ENCODE data around the gene HECW1. TPM values are rescaled to one million over a fixed set of nuclear protein-coding genes. Genes with fewer than 3 reads are reported as not detected.
A peak's percentile ranks its signal among the peaks of the same experiment; 100 is the strongest.

The HECW1 gene
- total and polyA plus RNA-seq, 2 of the 13 experiments (the other 11 are each of a cell fraction or from before 2014, with no cell fraction given), result not detected

- Histone ChIP-seq H3K4me3 (replicated peaks in 1 of 3; ENCODE audit: insufficient read depth in 1 of 3, low read depth in 2 of 3, low read length in 3 of 3) (no peak overlapping the region), H3K27ac (ENCODE audit: extremely low read length, insufficient read depth, low read length) (no peak overlapping the region), H3K4me2 (ENCODE audit: low read depth, low read length) (no peak overlapping the region), H3K36me3 (replicated peaks in 1 of 2; ENCODE audit: control insufficient read depth in 1 of 2, insufficient read depth in 2 of 2, low read length in 2 of 2) (no peaks in the 10 kb centered on the region), H2AFZ (ENCODE audit: low read length) (no peak overlapping the region), H3K4me1 (ENCODE audit: insufficient read depth, low read length) (no peaks in the 10 kb centered on the region), H3K79me2 (ENCODE audit: insufficient read depth, low read length) (no peaks in the 10 kb centered on the region), H3K9ac (ENCODE audit: insufficient read depth, low read depth, low read length) (no peak overlapping the region), H3K27me3 (ENCODE audit: control insufficient read depth in 1 of 2, insufficient read depth in 2 of 2, low read length in 2 of 2) (peaks cover 0 to 8% of the 10 kb centered on the region in 2 experiments; a peak in 2 of 5 replicates), H3K9me3 (ENCODE audit: low read length) (no peaks in the 10 kb centered on the region), H4K20me1 (ENCODE audit: insufficient read depth, low read length) (no peaks in the 10 kb centered on the region)
- FAIRE-seq, result no peak
- TF ChIP-seq ZNF567 (CRISPR knock-in tag; IDR thresholded peaks at IDR 0.05; ENCODE audit: borderline replicate concordance) (no peak), KLF13 (CRISPR knock-in tag; IDR thresholded peaks at IDR 0.05) (no peak), KAT8 (CRISPR knock-in tag; IDR thresholded peaks at IDR 0.05) (no peak), PHB2 (IDR thresholded peaks at IDR 0.05; ENCODE audit: partially characterized antibody) (no peak), ELF3 (CRISPR knock-in tag; IDR thresholded peaks at IDR 0.05) (no peak), CEBPB (IDR thresholded peaks at IDR 0.05; ENCODE audit: borderline replicate concordance, low read depth, low read length) (peak; percentile 76), SMYD3 (CRISPR knock-in tag; IDR thresholded peaks at IDR 0.05) (no peak), ZMYM2 (CRISPR knock-in tag; IDR thresholded peaks at IDR 0.05) (no peak)
- TF ChIP-seq, protein P1, sequence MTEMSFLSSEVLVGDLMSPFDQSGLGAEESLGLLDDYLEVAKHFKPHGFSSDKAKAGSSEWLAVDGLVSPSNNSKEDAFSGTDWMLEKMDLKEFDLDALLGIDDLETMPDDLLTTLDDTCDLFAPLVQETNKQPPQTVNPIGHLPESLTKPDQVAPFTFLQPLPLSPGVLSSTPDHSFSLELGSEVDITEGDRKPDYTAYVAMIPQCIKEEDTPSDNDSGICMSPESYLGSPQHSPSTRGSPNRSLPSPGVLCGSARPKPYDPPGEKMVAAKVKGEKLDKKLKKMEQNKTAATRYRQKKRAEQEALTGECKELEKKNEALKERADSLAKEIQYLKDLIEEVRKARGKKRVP (CRISPR knock-in tag; IDR thresholded peaks at IDR 0.05), result 0 out of 4 replicates have a peak, but pooled peaks of 1 of the 2 experiments have one; percentile 17
- in situ Hi-C loops (cut with HindIII; ENCODE audit: extremely low pct_ligation_motif_present, low pct_unique_long_range_greater_than_20kb) (no loop called here), intact Hi-C loops (cut with micrococcal nuclease; ENCODE audit: unreplicated experiment) (no loop called here)
- CTCF ChIA-PET (ENCODE audit: low intra/inter-chr PET ratio, low total read pairs), result no interaction called here
- ATAC-seq, result peak; percentile 62
- DNase-seq (ENCODE audit: low spot score), result peak; percentile 22
- WGBS (ENCODE audit: low lambda C conversion rate), result 33% methylated on average over 3 of the region's 3 CpGs
- BruUV-seq (replicated peaks), result no TSS peak
- POLR2A ChIA-PET, result no interaction called here
Measured at GRCh38 chr7:43553999-43554398, 441.6 kb downstream of the HECW1 start.

- Histone ChIP-seq H2AFZ (ENCODE audit: low read length) (no peak overlapping the region), H3K27me3 (ENCODE audit: control insufficient read depth in 1 of 2, insufficient read depth in 2 of 2, low read length in 2 of 2) (peaks cover 0 to 12% of the 10 kb centered on the region in 2 experiments; a peak in 3 of 5 replicates), H3K4me1 (ENCODE audit: insufficient read depth, low read length) (no peaks in the 10 kb centered on the region), H3K36me3 (replicated peaks in 1 of 2; ENCODE audit: control insufficient read depth in 1 of 2, insufficient read depth in 2 of 2, low read length in 2 of 2) (no peaks in the 10 kb centered on the region), H3K9ac (ENCODE audit: insufficient read depth, low read depth, low read length) (no peak overlapping the region), H3K79me2 (ENCODE audit: insufficient read depth, low read length) (no peaks in the 10 kb centered on the region), H3K4me3 (replicated peaks in 1 of 3; ENCODE audit: insufficient read depth in 1 of 3, low read depth in 2 of 3, low read length in 3 of 3) (no peak overlapping the region), H4K20me1 (ENCODE audit: insufficient read depth, low read length) (no peaks in the 10 kb centered on the region), H3K4me2 (ENCODE audit: low read depth, low read length) (no peak overlapping the region), H3K9me3 (ENCODE audit: low read length) (no peaks in the 10 kb centered on the region), H3K27ac (ENCODE audit: extremely low read length, insufficient read depth, low read length) (no peak overlapping the region)
- FAIRE-seq, result no peak
- WGBS (ENCODE audit: low lambda C conversion rate), result 69% methylated on average over 15 of the region's 15 CpGs
- no peak for ATAC-seq
- CTCF ChIA-PET (ENCODE audit: low intra/inter-chr PET ratio, low total read pairs), result no interaction called here
- in situ Hi-C loops (cut with HindIII; ENCODE audit: extremely low pct_ligation_motif_present, low pct_unique_long_range_greater_than_20kb), result no loop called here
- POLR2A ChIA-PET, result no interaction called here
- TF ChIP-seq NFE2L1 (CRISPR knock-in tag; IDR thresholded peaks at IDR 0.05; ENCODE audit: borderline replicate concordance) (no peak), ZNF414 (CRISPR knock-in tag; IDR thresholded peaks at IDR 0.05) (no peak), EHMT2 (IDR thresholded peaks at IDR 0.05; ENCODE audit: borderline replicate concordance, low read depth, low read length) (no peak), GLI4 (CRISPR knock-in tag; IDR thresholded peaks at IDR 0.05; ENCODE audit: borderline replicate concordance) (no peak), SIN3A (IDR thresholded peaks at IDR 0.05; ENCODE audit: borderline replicate concordance, low read depth, low read length) (no peak), TCF7L2 (IDR thresholded peaks at IDR 0.05; ENCODE audit: low read depth, low read length) (no peak)
- intact Hi-C loops (cut with micrococcal nuclease; ENCODE audit: unreplicated experiment), result no loop called here
- BruUV-seq (replicated peaks), result no TSS peak
- DNase-seq (ENCODE audit: low spot score), result no peak
Measured at GRCh38 chr7:43554423-43554822, 442.0 kb downstream of the HECW1 start.

Measured in HepG2 (cell line).